HepG2 (cell line): ENCODE data around the gene VKORC1. TPM values are rescaled to one million over a fixed set of nuclear protein-coding genes. Genes with fewer than 3 reads are reported as not detected.

Experiments used
- AHR ChIP-seq: IDR thresholded peaks from 2 replicates; pipeline ENCODE4 v1.6.1; 2018; ENCODE audit warnings: missing genetic modification reagents, missing compliant biosample characterization
- ATF2 ChIP-seq: sonication (generic); formaldehyde crosslinking; IDR thresholded peaks from 2 replicates; pipeline ENCODE4 v1.4.0; 2020; ENCODE audit warnings: missing genetic modification reagents
- CSRNP2 ChIP-seq: sonication (generic); formaldehyde crosslinking; conservative IDR thresholded peaks from 2 replicates; pipeline ENCODE4 v1.8.0; 2022; ENCODE audit warnings: low read depth, missing genetic modification reagents
- GMEB2 ChIP-seq: IDR thresholded peaks from 2 replicates; pipeline ENCODE4 v1.6.1; 2016; ENCODE audit warnings: missing biosample characterization, missing genetic modification reagents, low read depth
- HOXA3 ChIP-seq: sonication (generic); formaldehyde crosslinking; IDR thresholded peaks from 2 replicates; pipeline ENCODE4 v1.5.0; 2020; ENCODE audit warnings: missing genetic modification reagents
- KLF12 ChIP-seq: sonication (generic); formaldehyde crosslinking; IDR thresholded peaks from 2 replicates; pipeline ENCODE4 v1.4.0; 2020; ENCODE audit warnings: missing genetic modification reagents, borderline replicate concordance
- KLF15 ChIP-seq: sonication (generic); formaldehyde crosslinking; IDR thresholded peaks from 2 replicates; pipeline ENCODE4 v1.8.1; 2023; ENCODE audit warnings: borderline replicate concordance, mild to moderate bottlenecking, inconsistent platforms, missing genetic modification reagents, mixed read lengths
- MXD4 ChIP-seq: IDR thresholded peaks from 2 replicates; pipeline ENCODE4 v1.6.1; 2016; ENCODE audit warnings: mild to moderate bottlenecking, missing biosample characterization, missing genetic modification reagents
- NR2C2 ChIP-seq: sonication (generic); formaldehyde crosslinking; IDR thresholded peaks from 2 replicates; pipeline ENCODE4 v1.4.0; 2020; ENCODE audit warnings: missing genetic modification reagents, mild to moderate bottlenecking, moderate library complexity, borderline replicate concordance
- RFX3 ChIP-seq: IDR thresholded peaks from 2 replicates; pipeline ENCODE4 v1.6.1; 2016; ENCODE audit warnings: missing biosample characterization, missing genetic modification reagents
- SIN3A ChIP-seq: IDR thresholded peaks from 2 replicates; pipeline ENCODE4 v1.6.1; 2011; ENCODE audit warnings: low read depth, mild to moderate bottlenecking, control low read depth, low read length, borderline replicate concordance
- ZNF512B ChIP-seq: sonication (generic); formaldehyde crosslinking; IDR thresholded peaks from 2 replicates; pipeline ENCODE4 v1.5.1; 2020; ENCODE audit warnings: missing genetic modification reagents, mild to moderate bottlenecking, borderline replicate concordance
- ZNF572 ChIP-seq: sonication (generic); formaldehyde crosslinking; IDR thresholded peaks from 2 replicates; pipeline ENCODE4 v1.5.1; 2020; ENCODE audit warnings: mild to moderate bottlenecking, missing genetic modification reagents
- ZNF782 ChIP-seq: sonication (generic); formaldehyde crosslinking; IDR thresholded peaks from 2 replicates; pipeline ENCODE4 v1.4.0; 2020; ENCODE audit warnings: missing genetic modification reagents, mild to moderate bottlenecking, borderline replicate concordance
- ZXDC ChIP-seq: sonication (generic); formaldehyde crosslinking; IDR thresholded peaks from 2 replicates; pipeline ENCODE4 v1.5.0; 2020; ENCODE audit warnings: mild to moderate bottlenecking, missing genetic modification reagents
- polyA plus RNA-seq, 8 experiments: library from polyadenylated mRNA; depleted of rRNA in 3 of 8; stranded (reverse) in 7 of 8; unstranded in 1 of 8; fragments of >200 nt; fragmentation: Illumina TruSeq in 4 of 8; extraction: Trizol in 4 of 8; gene quantifications; 2 replicates each; pipeline versions ENCODE4 v1.2.1 to v1.2.3, GENCODE V29; 2011 to 2016; ENCODE audit warnings: low read depth in 4 of 8, missing spikeins in 1 of 8, mixed read lengths in 1 of 8; ENCODE audit not compliant: insufficient read depth in 1 of 8
- total RNA-seq, 5 experiments: library from RNA; depleted of rRNA; stranded (reverse); fragments of >200 nt; fragmentation: Illumina TruSeq; extraction: Trizol; gene quantifications; 2 replicates each; pipeline ENCODE4 v1.2.3, GENCODE V29; 2016; ENCODE audit warnings: low read depth in 1 of 5

The VKORC1 gene
- total and polyA plus RNA-seq, 2 of the 13 experiments (the other 11 are each of a cell fraction or from before 2014, with no cell fraction given) = 141 to 615 TPM

- TF ChIP-seq AHR (peak; percentile 81; the same call in 1 of the 2 replicates), GMEB2 (CRISPR knock-in tag) (0 out of 2 replicates have a peak, but pooled peaks have one; percentile 35), KLF12 (CRISPR knock-in tag) (peak; percentile 93), NR2C2 (CRISPR knock-in tag) (peak; percentile 88), ZNF782 (CRISPR knock-in tag) (0 out of 2 replicates have a peak, but pooled peaks have one; percentile 79), SIN3A (no peak; the same call in 1 of the 2 replicates), HOXA3 (peak; percentile 96), MXD4 (CRISPR knock-in tag) (peak; percentile 94), ZXDC (CRISPR knock-in tag) (peak; percentile 96; the same call in 1 of the 2 replicates), ZNF512B (CRISPR knock-in tag) (peak; percentile 95; the same call in 1 of the 2 replicates), CSRNP2 (CRISPR knock-in tag) (no peak), RFX3 (CRISPR knock-in tag) (0 out of 2 replicates have a peak, but pooled peaks have one; percentile 28), ATF2 (peak; percentile 93), ZNF572 (peak; percentile 25; the same call in 1 of the 2 replicates), KLF15 (peak; percentile 92)
Measured at GRCh38 chr16:31105677-31106213, 11.1 kb upstream of the VKORC1 start (continued).
